HG02870 (cell line): ENCODE results near the gene CDKN2B-AS1.
A peak's percentile ranks its signal among the peaks of the same experiment; 100 is the strongest.

ENCODE experiments used
- ATAC-seq: cut with Tn5 transposase; IDR thresholded peaks from one replicate; pipeline ENCODE4 v1.9.1; 2021; ENCODE audit warnings: mild to moderate bottlenecking, moderate library complexity; ENCODE audit not compliant: unreplicated experiment

CDKN2B-AS1 gene

DNA sequence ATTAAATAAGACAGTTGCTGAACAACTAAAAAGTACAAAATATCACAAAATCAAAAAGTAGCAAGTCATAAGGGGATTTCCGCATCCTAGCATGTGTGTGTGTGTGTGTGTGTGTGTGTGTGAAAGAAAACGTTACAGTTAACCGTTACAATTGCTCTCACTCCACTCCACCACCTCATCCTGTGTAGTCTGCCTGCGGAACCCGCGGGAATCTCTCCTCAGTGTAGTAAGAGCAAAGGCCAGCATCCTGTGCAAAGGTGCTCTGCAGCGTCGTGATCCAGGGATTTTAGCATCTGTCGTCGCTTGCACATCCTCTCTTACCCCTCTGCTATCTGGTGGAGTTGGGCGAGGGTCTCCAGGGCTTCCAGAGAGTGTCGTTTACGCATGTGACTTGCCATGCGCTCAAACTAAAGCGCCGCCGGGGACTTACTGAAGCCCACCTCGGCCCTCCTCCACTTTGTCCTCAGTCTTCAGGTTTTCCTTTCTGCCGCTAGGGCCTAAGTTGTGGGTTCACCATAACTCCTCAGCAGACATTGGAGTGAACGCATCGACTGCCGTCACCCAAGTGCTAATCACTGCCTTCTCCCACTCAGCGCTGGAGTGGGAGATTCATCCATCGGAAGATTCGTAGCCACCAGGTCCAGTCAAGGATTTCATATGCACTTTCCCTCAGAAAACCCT, 10.6 kb downstream of the CDKN2B-AS1 start:
- no peak for ATAC-seq

DNA sequence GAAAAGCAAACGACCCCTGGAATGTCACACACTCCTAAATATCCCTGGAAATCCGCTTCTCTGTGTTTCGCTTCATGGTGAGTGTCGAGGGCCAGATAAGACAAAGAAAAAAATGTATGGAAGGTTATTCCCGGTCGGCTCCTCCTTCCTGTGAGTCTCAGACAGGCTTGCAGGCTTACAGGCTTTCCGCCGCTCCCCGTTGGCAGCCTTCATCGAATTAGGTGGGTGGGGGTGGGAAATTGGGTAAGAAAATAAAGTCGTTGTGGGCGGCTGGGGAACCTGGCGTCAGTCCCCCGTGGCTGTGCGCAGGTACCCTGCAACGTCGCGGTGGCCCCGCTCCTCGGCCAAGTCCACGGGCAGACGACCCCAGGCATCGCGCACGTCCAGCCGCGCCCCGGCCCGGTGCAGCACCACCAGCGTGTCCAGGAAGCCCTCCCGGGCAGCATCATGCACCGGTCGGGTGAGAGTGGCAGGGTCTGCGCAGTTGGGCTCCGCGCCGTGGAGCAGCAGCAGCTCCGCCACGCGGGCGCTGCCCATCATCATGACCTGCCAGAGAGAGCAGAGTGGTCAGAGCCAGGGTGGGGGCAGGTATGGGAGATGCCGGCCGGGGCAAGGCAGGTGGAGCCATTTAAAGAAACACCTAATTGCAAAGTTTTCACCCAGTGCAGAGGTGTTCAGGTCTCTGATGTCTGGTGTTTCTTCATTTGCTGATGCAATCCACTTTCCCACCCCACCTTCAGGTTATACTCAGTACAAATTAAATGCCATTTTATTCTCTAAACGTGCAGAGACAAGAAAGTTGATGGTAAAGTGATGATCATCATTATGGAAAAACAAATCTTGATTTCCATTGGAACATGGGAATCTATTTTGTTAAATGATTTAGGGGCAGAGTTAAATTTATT, 11.4 kb downstream of the CDKN2B-AS1 start:
- no peak for ATAC-seq

DNA sequence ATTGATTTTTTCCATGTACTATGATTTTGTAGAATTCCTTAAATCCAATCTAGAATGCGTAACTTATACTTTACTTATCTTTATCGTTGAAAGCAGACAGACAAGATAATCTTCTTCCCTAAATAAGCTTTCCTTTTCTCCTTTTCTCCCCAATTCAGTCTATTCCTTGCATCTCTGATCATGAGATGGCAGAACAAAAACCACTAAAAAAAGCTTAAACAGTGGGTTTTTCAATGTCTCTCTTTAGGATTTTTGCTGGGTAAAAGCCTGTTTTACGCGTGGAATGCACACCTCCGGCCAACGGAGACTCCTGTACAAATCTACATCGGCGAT, 13.8 kb downstream of the CDKN2B-AS1 start:
- ATAC-seq: no peak

DNA sequence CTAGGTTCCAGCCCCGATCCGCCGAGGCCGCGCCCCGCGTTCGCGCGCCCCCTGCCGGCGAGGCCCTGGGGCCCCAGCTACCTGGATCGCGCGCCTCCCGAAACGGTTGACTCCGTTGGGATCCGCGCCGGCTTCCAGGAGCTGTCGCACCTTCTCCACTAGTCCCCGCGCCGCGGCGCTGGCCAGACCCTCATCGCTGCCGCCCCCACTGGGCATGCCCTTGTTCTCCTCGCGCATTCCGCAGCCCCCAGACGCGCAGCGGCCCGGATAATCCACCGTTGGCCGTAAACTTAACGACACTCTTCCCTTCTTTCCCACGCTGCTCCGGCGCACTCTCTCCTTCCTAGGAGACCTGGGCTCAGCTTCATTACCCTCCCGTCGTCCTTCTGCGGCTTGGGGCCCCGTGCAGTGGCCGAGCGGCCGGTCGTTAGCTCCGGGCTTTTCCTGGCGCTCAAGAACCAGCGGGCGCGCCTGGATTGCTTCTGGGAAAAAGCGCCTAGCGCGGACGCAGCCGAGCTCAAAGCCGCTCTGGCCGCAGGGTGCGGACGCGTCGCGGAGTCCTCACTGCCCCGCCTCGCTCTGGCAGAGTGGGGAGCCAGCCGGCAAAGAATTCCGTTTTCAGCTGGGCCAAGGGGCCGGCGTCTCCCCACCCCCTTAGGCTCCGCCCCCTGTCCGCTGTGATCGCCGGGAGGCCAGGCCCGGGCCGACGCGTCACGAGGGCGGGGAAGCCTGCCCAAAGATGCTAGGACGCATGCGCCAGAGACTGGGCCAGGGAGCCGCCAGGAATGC, 14.3 kb downstream of the CDKN2B-AS1 start, which contains the start of gene CDKN2B:
TSS of gene CDKN2B (minus strand) at position 589 of the 789 bp plus-strand sequence. CDS start at position 237, 352 bp downstream.
- ATAC-seq: peak; percentile 86

DNA sequence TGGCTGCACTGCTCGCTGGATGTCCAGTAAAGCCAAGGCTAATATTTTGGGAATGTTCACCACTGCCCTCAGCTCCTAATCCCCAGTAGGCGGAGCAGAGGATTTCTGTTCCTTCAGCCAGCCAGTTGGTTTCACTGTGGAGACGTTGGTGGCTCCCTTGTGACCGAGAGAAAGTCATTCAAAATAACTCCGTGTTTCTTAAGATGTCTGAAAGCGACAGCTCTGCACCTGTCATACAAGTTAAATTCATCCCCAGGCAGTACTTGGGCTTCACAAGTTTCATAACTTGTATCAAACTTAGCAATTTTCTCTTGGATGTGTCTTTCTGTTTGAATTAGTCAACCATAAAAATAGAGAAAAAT, 14.9 kb downstream of the CDKN2B-AS1 start:
- ATAC-seq: peak; percentile 41

DNA sequence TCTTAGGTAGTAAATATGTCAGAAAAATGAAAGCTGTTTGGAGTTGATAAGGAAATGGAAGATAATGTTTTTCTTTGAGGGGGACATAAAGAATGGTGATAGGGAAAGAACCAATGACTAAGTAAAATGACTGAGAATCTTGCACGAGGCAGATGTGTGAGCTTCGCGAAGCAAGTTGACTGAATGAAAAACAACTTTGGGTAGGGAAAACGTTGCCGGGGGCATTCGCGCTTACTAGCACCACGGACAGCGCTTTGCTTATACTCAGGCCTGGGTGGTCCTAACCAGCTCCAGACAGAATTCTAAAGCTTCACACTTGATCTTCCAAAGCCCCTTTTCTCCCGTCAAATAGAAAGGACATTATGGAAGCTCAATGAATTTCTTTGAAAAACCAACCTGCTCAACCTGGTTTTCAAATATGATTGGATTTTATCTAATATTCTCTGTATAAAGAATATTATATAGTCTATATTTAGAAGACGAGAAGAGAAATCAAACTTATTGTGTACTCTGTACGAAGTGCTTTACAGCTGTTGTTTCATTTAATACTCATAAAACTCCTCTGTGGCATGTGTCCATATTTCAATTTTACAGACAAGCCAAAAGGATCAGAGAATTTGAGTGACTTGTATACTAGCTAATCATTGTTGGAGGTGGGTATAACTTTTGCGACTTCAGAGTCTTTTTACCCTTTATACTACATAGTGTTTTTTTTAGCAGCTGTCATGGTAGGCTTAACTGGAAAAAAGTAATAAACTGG, 16.5 kb downstream of the CDKN2B-AS1 start:
- no peak for ATAC-seq

DNA sequence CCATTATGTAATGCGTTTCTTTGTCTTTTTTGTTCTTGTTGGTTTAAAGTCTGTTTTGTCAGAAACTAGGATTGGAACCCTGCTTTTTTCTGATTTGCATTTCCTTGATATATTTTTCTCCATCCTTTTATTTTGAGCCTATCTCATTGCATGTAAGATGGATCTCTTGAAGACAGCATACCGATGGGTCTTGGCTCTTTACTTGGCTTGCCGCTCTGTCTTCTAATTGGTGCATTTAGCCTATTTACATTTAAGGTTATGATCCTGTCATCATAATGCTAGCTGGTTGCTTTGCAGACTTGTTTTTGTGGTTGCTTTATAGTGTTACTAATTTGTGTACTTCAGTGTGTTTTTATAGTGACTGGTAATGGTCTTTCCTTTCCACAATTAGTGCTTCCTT, 27.8 kb downstream of the CDKN2B-AS1 start:
- ATAC-seq: no peak

DNA sequence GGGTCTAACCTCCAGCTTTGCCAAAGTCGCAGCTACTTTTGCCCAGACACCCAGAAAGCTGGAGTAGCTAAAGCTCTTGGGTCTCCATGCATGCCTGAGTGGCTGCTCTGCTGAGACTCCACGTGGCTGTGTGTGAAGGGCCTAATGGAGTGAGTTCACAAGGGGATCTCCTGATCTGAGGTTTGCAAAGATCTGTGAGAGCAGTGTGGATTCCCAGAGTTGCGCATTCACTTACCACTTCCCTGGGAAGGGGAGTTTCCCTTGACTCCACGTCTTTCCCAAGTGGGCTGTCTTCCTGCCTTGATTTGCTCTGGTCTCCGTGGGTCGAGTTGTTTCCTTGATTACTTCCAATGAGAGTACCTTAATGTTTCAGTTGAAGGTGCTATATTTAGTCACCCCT, 32.1 kb downstream of the CDKN2B-AS1 start:
- no peak for ATAC-seq

DNA sequence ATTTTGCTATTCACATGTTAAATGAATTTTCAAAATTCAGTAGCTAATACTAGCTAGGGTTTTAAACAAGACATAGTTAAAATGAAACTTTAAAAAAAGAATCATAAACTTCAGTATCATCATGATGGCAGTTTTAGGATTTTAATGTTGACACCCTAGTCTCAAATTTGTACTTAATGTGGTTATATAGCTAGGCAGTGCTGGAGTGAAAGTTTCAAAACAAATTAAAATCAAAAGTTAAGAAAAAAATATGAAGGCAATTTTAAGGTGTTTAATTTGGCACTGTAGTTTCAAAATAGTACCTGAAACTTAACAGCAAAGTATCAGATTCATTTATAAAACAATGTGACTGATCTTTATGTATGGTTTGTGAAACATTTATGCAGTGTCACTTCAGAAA, 33.8 kb downstream of the CDKN2B-AS1 start:
- no peak for ATAC-seq

DNA sequence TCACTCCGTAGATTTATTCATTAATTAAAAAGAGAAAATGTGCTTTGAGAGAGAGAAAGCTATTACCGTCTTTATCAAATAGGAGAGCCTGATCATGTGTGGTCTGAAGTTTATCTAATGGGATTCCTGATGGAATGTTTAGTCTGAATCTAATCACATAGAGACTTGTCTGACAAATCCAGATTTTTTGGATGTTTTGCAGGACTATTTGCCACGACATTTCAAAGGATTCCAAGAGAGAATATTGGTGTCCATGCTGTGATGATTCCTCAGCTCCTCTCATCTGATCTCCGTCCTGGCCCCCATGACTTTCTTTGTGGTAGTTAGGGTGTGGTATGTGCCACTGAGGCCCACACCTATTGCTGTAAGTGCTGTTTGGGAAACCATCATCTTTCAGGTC, 34.6 kb downstream of the CDKN2B-AS1 start:
- no peak for ATAC-seq

DNA sequence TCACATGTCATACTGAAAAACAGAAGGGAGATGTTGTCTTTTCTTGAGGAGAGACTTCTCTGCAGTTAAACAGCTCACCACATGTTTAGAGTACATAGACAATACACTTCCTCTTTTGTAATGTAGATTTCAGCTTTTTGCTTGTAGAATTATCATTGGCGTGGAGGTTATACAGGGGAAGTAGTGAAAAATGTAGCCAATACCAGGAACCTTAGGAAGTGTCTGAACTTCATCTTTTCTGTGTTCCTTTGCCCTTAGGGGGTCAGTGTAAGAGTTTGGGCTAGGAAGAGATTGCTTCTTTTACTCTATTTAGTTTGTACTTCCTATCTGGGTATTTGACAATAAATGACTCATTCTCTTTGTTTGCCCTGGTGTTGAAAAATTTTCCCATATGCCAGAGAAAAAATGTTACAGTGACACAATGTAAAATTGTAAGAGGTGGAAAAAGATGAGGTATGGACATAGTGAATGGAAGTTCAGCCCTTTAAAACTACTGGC, 35.6 kb downstream of the CDKN2B-AS1 start:
- peak; percentile 78 for ATAC-seq

DNA sequence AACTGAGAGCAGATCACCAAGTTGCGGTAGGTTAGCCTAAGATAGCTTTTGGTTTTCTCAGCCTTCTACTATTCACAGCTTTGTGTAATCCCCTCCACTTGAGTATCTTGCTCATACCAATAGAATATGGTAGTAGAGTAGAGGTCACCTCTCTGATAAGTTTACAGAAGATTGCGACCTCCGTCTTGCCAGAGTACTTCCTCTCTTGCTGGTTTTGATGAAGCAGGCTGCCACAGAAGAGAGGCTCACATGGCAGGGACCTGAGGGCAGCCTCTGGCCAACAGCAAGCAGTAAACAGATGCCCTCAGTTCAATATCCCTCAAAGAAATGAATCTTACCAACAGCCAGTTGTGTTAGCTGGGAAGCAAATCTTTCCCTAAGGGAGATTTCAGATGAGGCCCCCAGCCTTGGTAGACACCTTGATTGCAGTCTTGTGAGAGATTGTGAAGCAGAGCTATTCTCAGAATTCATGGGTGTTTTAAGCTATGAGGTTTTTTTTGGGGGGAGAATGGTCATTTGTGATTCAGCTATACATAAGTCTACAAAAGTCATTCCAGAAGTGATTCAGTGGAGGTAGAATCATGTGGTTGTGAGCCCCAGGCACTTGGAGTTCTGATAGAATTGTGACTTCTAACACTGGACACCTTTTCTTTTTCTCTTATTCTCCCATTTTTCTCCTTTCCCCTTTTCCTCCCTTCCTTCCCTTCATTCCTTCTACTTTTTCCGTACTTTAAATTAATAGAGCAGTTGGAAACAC, 37.2 kb downstream of the CDKN2B-AS1 start:
- no peak for ATAC-seq

DNA sequence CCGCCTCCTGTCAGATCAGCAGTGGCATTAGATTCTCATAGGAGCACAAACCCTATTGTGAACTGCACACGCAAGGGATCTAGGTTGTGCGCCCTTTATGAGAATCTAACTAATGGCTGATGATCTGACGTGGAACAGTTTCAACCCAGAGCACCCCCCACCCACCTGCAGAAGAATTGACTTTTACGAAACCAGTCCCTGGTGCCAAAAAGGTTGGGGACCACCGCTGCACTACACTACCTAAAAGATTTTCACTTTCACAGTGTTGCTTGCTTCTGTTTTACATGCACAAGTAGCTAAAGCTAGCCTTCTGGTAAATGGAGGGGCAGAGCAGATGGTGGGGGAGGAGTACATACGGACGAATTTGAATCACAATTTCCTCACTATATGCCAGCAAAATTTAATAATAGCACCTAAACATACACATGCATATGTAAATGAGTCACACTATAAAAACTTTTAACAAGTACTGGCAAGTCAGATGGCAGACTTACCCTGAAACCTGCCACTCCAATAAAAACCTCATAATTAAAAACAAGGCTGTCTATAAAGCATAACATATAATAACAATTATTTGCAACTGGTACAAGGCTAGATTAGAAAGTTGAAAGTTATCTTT, 38.5 kb downstream of the CDKN2B-AS1 start:
- ATAC-seq: peak; percentile 52

DNA sequence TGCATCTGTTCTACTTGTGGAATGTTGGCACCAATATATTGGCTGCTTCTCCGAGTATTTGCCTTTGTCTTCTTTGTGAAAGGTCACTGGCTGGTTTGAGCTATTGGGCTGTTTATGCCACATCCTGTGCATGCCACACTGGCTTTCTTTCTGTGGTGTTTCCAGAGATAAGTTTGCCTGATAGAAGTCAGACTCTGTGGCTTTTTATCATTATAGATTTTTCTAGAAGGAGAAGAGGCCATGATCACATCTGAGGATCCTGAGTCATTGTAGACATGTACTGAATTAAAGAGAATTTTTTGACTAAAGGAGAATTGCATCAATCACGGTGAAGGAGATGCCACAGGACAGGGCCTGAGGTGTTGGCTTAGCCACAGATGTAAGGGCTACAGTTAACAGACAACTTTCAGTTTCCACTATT, 41.0 kb downstream of the CDKN2B-AS1 start:
- no peak for ATAC-seq

DNA sequence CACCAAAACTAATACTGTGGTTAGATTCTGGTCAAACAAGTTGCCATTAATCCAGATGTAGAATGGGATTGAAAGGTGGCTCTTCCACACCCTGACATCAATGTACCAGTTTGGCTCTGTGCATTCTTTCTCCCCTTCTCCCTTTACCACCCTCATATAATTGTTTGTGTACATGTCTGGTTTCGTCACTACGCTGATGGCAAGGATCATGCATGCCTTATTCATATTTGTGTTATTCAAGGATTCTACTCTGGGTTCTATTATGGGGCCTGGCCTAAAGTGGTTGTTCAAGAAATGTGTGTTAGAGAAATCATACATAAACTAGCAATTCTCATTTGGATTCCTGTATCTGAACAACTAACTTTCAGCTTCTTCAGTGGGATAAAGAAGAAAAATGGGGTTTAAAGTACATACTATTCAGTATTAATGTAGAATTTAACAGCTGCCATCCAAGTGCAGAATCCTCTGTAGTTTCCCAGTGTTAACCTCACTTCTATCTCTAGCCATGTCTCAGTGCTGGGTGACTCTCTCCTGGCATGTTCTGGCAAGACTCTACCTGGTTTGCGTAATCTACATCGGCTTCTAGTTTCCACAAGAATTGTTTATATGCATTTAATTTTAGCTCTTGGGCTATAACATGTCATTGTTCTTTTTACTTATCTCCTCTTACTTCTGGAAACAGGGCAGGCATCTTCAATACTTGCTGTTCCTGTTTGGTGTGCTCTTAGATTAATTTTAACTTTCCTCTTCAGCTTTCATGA, 42.5 kb downstream of the CDKN2B-AS1 start:
- no peak for ATAC-seq

DNA sequence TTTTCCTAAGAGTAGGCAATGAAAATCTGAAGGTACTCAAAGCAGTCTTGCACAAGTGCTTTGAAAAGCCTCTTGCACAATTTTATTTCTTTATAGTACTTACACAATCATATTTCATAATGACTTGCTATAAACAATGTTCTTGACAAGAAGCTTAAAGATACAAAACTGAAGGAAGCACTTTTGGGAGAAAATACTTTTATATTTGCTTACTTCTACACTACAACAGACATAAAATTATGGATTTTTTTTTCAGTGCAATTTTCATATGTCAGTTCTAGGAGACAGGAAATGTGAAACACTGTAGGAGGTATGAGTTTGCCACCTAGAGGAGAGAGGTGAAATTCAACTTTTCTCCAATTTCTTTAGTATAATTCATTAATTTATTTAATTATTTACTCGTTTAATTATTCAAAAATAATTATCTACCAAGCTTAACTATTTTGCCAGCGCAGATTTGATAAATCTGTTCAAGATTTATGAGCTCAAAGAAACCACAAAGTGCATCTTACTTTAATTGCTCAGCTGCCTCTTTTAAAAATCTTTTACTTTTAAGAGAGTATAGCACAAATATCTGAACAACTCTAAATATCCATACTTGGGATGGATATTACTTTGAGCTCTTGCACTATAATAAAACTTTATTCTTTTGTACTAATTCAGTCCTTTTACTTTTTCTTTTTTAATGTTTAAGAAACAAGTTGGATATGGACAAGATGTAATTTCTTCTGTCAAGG, 43.5 kb downstream of the CDKN2B-AS1 start:
- no peak for ATAC-seq

DNA sequence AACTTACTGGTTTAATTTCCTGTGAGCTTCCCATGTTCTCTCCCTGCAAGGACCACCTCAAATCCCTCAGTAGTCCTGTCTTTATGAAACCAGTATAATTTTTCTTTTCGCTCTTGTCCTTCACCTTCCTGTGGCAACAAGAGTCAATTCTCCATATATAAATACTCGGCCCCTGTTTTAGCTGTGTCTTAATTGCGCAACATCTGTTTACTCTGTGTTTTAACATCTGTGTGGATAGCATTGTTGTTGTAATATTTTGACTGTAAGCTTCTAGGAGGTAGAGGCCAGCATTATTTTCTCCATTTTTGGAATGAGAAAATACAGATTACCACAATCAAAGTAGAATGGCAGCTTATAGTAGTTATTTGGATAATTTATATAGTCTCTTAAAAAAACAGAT, 44.7 kb downstream of the CDKN2B-AS1 start:
- no peak for ATAC-seq

DNA sequence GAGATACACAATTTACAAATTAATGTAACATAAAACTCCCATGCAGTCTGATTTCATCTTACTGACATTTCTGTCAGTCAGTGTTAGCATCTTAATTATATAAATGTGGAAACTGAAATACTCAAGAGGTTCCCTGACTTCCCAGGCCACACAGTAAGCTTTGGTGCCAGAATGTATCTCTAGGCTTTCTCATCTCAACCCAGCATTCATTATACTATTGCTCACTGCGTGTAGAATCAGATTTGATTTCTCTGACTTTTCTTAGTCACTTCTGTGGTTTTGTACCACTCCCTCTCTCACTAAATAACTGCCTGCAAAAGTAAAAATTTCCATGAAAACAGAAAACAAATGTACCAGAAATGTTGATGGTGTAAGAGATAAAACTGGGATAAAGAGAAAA, 46.2 kb downstream of the CDKN2B-AS1 start:
- no peak for ATAC-seq
